ENCODE data around the gene OR2H2.

Gene OR2H2

DNA sequence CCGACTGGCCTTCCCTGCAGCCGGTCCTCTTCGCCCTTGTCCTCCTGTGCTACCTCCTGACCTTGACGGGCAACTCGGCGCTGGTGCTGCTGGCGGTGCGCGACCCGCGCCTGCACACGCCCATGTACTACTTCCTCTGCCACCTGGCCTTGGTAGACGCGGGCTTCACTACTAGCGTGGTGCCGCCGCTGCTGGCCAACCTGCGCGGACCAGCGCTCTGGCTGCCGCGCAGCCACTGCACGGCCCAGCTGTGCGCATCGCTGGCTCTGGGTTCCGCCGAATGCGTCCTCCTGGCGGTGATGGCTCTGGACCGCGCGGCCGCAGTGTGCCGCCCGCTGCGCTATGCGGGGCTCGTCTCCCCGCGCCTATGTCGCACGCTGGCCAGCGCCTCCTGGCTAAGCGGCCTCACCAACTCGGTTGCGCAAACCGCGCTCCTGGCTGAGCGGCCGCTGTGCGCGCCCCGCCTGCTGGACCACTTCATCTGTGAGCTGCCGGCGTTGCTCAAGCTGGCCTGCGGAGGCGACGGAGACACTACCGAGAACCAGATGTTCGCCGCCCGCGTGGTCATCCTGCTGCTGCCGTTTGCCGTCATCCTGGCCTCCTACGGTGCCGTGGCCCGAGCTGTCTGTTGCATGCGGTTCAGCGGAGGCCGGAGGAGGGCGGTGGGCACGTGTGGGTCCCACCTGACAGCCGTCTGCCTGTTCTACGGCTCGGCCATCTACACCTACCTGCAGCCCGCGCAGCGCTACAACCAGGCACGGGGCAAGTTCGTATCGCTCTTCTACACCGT lies 31.5 kb upstream of the OR2H2 start:
- H3K4me1 ChIP-seq (ENCODE audit: low read length), result no peaks in the 10 kb centered on the region
- no peak for TF ChIP-seq EZH2phosphoT487 (IDR thresholded peaks at IDR 0.05; ENCODE audit: low read depth)
- TF ChIP-seq, protein P1, sequence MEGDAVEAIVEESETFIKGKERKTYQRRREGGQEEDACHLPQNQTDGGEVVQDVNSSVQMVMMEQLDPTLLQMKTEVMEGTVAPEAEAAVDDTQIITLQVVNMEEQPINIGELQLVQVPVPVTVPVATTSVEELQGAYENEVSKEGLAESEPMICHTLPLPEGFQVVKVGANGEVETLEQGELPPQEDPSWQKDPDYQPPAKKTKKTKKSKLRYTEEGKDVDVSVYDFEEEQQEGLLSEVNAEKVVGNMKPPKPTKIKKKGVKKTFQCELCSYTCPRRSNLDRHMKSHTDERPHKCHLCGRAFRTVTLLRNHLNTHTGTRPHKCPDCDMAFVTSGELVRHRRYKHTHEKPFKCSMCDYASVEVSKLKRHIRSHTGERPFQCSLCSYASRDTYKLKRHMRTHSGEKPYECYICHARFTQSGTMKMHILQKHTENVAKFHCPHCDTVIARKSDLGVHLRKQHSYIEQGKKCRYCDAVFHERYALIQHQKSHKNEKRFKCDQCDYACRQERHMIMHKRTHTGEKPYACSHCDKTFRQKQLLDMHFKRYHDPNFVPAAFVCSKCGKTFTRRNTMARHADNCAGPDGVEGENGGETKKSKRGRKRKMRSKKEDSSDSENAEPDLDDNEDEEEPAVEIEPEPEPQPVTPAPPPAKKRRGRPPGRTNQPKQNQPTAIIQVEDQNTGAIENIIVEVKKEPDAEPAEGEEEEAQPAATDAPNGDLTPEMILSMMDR (IDR thresholded peaks at IDR 0.05; ENCODE audit: low read depth, low read length), result no peak
- no peaks in the 10 kb centered on the region for H3K36me3 ChIP-seq (replicated peaks; ENCODE audit: low read depth, low read length)
- no peak overlapping the region for H3K9ac ChIP-seq (ENCODE audit: low read length)
- H2AFZ ChIP-seq (ENCODE audit: low read depth, low read length), result no peak overlapping the region
- no peak overlapping the region for H3K4me2 ChIP-seq (ENCODE audit: low read length)
- H3K79me2 ChIP-seq (ENCODE audit: low read length), result no peaks in the 10 kb centered on the region
- H3K27me3 ChIP-seq (ENCODE audit: low read depth, low read length), result no peaks in the 10 kb centered on the region
- no peaks in the 10 kb centered on the region for H4K20me1 ChIP-seq (ENCODE audit: insufficient read depth, low read length)
- H3K4me3 ChIP-seq (ENCODE audit: low read length), result no peak overlapping the region
- no peaks in the 10 kb centered on the region for H3K9me3 ChIP-seq (ENCODE audit: insufficient read depth, low read length)
- H3K27ac ChIP-seq (ENCODE audit: low read length), result no peak overlapping the region

DNA sequence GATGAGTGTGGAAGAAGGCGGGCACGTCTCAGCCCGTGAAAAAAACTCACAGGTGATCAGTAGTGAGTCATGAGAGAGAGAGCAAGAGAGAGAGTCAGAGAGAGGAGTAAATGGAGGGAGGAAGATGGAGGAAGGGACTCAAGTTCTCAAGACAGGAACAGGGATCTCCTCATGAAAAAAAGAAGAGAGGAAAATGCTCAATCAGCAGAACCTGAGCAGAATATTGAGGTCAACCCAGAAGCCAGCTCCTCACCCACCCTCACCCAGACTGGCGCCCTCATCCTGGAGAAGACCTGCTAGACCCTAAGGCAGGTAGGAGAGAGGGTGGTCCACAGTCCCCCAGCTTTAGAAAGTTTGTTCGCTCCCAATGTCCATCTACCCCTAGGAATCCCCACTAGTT lies 30.2 kb upstream of the OR2H2 start:
- TF ChIP-seq, protein P1 (IDR thresholded peaks at IDR 0.05; ENCODE audit: low read depth, low read length), result no peak
- TF ChIP-seq EZH2phosphoT487 (IDR thresholded peaks at IDR 0.05; ENCODE audit: low read depth), result no peak
- H3K9me3 ChIP-seq (ENCODE audit: insufficient read depth, low read length), result no peaks in the 10 kb centered on the region

DNA sequence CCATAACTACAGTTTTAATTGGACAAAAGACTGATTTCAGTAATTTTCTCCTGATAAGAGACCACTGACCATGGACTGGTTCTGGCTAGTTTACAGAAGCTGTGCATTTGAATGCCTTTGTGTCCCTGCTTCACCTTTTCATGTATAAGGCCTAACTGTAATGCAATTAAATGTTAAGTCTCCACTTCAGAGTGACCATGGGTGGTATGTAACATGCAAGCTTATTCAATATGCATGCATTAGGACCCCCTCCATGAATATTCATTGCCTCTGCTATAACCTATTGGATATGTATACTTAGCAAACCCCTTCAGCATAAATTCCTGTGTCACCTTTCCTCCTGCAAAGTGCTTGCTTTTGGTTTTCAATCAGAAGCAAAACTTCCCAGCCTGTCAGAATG lies 27.6 kb upstream of the OR2H2 start:
- Histone ChIP-seq H2AFZ (ENCODE audit: low read depth, low read length) (no peak overlapping the region), H3K4me1 (ENCODE audit: low read length) (no peaks in the 10 kb centered on the region), H3K36me3 (replicated peaks; ENCODE audit: low read depth, low read length) (no peaks in the 10 kb centered on the region), H3K4me3 (ENCODE audit: low read length) (no peak overlapping the region), H3K9ac (ENCODE audit: low read length) (no peak overlapping the region), H3K79me2 (ENCODE audit: low read length) (no peaks in the 10 kb centered on the region), H4K20me1 (ENCODE audit: insufficient read depth, low read length) (no peaks in the 10 kb centered on the region), H3K4me2 (ENCODE audit: low read length) (no peak overlapping the region), H3K9me3 (ENCODE audit: insufficient read depth, low read length) (no peaks in the 10 kb centered on the region), H3K27me3 (ENCODE audit: low read depth, low read length) (no peaks in the 10 kb centered on the region), H3K27ac (ENCODE audit: low read length) (no peak overlapping the region)
- TF ChIP-seq, protein P1 (IDR thresholded peaks at IDR 0.05; ENCODE audit: low read depth, low read length), result no peak
- no peak for TF ChIP-seq EZH2phosphoT487 (IDR thresholded peaks at IDR 0.05; ENCODE audit: low read depth)

More for the DNA sequence above, 30.2 kb upstream of the OR2H2 start:
- H2AFZ ChIP-seq (ENCODE audit: low read depth, low read length), result no peak overlapping the region
- H4K20me1 ChIP-seq (ENCODE audit: insufficient read depth, low read length), result no peaks in the 10 kb centered on the region
- no peak overlapping the region for H3K4me2 ChIP-seq (ENCODE audit: low read length)
- no peaks in the 10 kb centered on the region for H3K36me3 ChIP-seq (replicated peaks; ENCODE audit: low read depth, low read length)
- no peaks in the 10 kb centered on the region for H3K27me3 ChIP-seq (ENCODE audit: low read depth, low read length)
- H3K9ac ChIP-seq (ENCODE audit: low read length), result no peak overlapping the region
- H3K4me3 ChIP-seq (ENCODE audit: low read length), result no peak overlapping the region
- no peaks in the 10 kb centered on the region for H3K79me2 ChIP-seq (ENCODE audit: low read length)
- H3K27ac ChIP-seq (ENCODE audit: low read length), result no peak overlapping the region
- no peaks in the 10 kb centered on the region for H3K4me1 ChIP-seq (ENCODE audit: low read length)

DNA sequence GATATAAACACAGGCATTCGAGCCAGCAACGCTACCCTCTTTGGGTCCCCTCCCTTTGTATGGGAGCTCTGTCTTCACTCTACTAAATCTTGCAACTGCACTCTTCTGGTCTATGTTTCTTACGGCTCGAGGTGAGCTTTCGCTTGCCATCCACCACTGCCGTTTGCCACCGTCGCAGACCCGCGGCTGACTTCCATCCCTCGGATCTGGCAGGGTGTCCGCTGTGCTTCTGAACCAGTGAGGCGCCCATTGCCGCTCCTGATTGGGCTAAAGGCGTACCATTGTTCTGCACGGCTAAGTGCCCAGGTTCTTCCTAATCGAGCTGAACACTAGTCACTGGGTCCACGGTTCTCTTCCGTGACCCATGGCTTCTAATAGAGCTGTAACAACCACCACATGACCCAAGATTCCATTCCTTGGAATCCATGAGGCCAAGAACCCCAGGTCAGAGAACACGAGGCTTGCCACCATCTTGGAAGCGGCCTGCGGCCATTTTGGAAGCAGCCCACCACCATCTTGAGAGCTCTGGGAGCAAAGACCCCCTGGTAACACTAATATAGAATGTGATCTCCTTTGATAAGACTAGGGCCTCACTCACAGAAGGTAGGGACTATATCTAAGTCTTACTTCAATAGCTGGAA lies 26.4 kb upstream of the OR2H2 start:
- H3K79me2 ChIP-seq (ENCODE audit: low read length), result no peaks in the 10 kb centered on the region
- H4K20me1 ChIP-seq (ENCODE audit: insufficient read depth, low read length), result no peaks in the 10 kb centered on the region
- no peak overlapping the region for H3K9ac ChIP-seq (ENCODE audit: low read length)
- no peak overlapping the region for H3K4me3 ChIP-seq (ENCODE audit: low read length)
- H3K4me1 ChIP-seq (ENCODE audit: low read length), result no peaks in the 10 kb centered on the region
- H3K36me3 ChIP-seq (replicated peaks; ENCODE audit: low read depth, low read length), result no peaks in the 10 kb centered on the region
- no peaks in the 10 kb centered on the region for H3K9me3 ChIP-seq (ENCODE audit: insufficient read depth, low read length)
- no peak overlapping the region for H3K4me2 ChIP-seq (ENCODE audit: low read length)
- H3K27me3 ChIP-seq (ENCODE audit: low read depth, low read length), result no peaks in the 10 kb centered on the region
- no peak overlapping the region for H2AFZ ChIP-seq (ENCODE audit: low read depth, low read length)
- H3K27ac ChIP-seq (ENCODE audit: low read length), result no peak overlapping the region
- TF ChIP-seq EZH2phosphoT487 (IDR thresholded peaks at IDR 0.05; ENCODE audit: low read depth), result no peak
- TF ChIP-seq, protein P1 (IDR thresholded peaks at IDR 0.05; ENCODE audit: low read depth, low read length), result no peak

All from OCI-LY3 (cell line).